Fibroblast of skin of abdomen (primary cell): ENCODE data around the gene ITPR3.

Experiments
- DNase-seq: peaks from one replicate; pipeline ENCODE4 v3.0.0-alpha.2; 2013

Gene ITPR3

DNA sequence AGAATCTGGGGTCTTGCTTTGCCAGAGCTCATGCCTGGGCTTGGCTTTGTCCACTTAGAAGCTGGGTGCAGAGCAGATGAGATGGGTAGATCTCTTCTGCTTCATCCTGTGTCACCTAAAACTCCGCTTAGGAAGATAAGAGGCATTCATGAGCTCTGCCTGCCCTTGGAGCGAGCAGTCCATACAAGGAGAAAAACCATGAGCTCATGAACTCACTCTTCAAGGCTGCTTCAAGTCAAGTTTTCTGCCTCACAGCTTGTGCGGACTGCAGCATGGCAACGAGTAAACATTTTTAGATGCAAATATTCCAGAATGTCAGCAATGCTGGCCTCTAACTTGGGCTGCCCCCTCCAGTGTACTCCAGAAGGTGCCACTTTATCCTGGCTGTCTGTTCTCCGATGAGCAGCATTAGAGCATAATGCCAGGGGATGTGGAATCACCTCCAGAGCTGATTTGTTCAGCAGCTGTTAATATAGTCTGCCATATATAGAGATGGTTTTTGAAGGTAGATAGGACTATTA lies 101.0 kb downstream of the ITPR3 start:
- DNase-seq = no peak

DNA sequence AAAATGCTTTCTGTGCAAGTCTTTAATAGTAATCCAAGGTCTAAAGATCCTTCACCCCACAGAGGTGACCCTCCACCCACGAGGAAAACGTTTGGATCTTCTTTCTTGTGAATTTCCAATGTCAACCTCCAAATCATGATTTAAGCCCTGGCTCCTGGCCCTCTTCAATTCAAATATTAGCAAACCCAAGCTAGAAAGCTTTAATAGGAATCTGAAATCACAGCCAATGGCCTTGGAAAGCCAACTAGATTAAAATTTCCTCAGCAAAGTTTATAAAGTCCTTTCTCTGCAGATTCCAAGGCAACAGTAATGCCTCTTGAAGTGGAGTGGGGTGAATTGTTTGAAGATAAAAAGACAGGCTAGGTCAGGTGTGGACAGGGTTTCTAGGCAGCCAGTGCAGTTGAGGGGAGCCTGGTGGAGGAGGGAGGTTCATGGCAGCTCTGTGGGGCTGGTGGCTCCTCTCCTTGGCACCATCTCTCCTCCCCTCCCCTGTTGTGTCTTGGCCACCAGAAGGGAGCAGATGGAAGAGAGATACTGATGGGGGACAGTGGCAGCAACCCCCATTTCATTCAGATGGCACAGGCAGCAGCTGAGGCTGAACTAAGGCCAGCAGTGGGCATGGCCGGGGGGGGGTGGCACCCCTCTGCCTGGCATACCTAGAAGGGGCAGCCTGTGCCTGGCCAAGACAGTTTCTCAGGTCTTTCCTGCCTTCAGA lies 102.4 kb downstream of the ITPR3 start:
- no peak for DNase-seq

DNA sequence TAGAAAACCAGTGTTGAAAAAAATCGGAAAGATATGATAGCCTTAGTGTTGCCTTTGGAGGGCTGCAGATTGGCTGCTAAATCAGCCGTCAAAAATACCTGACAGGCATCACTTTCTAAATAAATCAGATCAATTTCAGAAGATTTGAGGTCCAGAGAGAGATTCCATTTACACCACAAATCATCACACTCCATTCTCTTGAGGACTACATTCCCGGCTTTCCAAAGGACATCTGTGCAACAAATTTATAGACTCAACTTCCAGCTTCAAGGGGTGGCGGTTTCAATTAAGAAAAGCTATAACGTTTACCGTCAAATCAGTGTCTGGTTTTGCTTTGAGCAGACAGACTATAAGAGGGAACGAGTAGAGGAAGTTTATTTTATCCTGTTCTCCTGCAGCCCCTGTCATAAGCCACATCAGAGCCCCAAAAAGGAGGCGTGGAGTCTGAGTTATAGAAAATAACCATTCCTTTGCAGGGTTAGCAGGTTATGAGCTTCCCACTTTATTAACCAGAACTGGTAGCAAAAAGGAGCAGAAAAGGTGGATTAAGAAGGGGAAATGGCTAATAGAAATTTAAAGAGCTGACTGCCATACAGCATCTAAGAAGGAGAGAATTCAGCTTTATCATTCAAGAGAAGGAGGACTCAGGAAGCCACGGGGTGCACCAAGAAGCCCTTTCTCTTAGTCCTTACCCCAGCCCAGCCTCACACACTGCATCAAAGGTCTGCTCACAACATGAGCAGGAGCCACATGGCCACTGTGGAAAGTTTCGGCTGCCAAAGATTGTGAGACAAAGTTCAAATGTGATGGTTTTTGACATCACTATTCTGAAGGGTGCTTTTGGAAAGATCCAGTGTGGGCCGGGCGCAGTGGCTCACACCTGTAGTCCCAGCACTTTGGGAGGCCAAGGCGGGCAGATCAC lies 103.2 kb downstream of the ITPR3 start:
- no peak for DNase-seq

DNA sequence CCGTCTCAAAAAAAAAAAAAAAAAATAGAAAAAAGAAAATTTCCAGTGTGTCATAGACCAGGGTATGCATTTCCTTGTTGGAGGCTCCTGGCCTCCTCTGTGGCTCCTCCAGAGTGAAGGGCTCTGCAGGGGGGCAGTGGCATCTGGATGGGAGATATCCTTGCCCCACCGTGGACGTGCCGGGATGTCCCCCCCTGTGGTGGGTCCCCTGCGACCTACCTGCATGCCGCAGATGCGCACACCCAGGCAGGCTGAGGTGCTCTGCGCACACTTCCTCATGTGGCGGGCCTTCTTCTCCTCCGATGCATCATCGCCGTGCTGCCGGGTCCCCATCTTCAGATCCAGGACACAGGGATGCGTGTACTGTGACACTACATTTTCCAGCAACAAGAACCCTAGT lies 104.1 kb downstream of the ITPR3 start:
- no peak for DNase-seq

DNA sequence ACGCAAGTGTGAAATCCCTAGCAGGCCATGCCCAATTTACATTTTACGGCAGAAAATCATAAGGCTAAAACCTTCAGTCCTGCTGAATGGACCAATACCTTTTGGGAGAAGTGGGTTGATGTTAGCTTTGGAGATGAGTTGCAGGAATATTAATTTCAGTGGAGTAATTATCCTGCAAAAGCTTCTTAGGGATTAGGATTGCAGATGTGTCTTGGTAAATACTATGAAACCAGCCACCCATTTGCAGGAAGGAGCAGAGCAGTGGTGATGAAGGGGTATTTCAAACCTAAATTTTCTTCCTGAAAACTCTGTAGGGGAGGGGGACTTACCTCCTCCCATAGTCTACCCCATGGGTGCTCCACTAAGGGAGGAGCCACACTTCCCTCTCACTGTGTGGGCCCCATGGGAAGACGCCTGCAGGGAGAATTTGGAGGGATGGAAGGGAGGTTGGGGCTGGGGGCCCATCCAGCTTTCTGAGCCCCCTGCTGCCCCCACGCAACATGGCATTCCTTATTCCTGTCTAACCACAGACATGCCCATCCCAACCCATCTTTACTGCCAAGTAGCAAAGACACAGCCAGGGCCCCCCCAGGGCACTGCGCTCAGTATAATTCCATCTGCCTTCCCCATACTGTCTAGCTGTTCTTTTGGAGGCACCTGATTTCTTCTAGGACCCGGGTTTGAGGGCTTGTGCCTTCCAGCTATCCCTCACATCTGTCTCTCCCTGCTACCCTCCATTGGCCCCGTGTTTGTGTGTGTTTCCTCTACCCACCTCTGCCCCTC lies 105.0 kb downstream of the ITPR3 start:
- DNase-seq = no peak

DNA sequence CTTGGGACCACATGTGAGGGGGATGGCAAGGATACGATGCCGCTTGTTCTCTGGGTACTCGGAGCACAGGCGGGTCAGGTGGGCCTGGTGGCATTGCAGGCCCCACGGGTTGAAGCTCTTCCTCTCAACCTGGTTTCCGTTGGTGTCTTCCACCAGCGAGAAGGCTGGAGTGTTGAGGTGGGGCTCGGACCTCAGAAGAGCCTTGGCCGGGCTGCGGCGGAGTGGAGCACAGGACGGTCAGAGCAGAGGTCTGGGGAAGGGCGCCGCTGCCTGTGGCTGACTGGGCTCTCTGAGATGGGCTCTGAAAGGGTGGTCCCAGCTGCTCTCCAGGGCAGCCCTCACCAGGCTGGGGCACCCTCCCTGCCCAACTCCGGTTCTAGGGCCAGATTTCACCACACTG lies 105.6 kb downstream of the ITPR3 start:
- no peak for DNase-seq

DNA sequence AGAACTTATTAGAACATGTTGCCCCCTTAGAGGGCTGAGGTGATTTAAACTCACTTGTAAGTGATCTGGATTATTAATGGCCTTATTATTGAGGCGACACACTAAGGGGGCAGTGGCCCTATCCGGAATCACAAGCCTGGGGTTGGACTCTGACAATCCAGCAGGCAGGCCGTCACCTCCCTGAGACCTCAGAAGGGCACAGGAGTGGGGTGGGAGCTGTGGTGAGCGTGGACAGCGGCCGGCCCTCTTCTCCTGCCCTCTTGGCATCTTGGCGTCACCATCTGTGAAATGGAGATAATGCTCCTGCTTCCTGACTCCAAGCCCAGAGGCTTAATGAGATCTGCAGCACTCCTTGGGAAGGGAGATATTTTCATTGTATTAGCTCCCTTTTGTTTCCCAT lies 106.0 kb downstream of the ITPR3 start:
- no peak for DNase-seq

DNA sequence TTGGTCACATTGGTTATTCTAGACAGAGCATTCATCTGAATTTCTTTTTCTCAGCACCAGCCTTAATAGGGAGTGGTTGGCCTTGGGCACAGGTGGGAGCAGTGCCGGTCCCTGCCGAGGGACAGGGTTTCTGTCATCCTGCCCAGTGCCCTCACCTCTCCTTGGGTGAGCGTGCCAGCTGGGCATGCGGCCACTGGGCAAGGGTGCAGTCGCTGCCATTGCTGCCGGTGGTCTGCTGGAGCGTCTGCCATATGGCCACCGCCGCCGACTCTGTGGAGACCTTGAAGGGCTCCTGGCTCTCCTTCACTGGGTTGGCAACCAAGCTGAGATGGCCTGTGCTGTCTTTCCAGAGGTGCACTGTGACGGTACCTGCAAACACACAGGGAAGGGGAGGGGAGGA lies 106.8 kb downstream of the ITPR3 start:
- DNase-seq = no peak

DNA sequence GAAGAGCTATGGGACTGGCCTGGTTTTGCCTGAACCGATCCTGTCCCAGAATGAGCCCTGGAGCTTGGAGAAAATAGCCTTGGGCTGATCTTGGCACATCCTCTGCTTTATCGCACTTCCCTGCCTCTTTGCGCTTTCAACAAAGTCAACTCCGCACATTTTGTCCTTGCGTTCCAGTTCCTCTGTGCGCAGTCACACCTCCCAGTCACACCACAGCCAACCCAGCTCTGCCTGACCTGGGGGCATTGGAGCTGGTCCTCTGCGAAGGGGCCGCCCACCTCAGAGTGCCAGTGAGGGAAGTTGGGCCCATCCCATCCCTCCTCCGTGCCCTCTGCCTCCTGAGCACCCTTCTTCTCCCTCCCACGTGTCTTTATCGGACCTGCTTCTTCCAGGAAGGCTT lies 107.3 kb downstream of the ITPR3 start:
- no peak for DNase-seq

DNA sequence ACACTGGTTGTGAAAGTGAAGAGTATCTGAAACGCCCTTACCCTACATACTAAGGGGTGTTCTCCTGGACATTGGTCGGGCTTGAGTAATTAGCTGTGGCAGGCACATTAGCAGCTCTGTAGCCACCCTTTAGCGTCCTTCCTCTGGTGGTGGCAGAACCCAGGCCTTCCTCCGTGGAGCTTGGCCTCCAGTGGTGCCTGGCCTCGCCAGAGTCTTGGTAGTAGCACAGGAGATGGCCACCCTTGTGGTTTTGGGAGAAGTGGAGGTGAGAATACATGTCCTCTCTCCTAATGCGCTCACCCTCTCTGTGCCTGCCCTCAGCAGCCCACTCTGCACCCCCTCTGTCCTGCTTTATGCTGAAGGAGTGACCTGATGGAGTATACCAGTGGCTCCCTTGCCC lies 107.9 kb downstream of the ITPR3 start:
- DNase-seq = no peak

DNA sequence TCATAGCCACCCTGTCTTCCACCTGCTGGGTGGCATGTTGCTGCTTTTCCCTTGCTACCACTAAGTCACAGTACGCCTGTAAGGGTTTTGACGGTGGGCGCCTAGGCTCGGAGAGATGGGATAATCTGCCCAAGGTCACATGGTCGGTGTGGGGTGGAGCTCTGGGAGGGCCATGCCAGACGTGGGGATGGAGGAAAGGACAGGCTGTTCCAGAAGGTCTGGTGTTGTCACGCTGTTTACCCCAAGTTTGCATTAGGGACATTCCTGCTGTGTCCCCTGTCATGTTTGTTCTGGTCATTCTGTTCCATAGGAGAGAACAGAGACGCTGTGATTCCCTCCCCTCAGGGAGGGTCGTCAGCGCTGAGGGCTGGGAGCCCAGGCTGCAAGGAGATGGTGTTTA lies 109.5 kb downstream of the ITPR3 start:
- DNase-seq = no peak

DNA sequence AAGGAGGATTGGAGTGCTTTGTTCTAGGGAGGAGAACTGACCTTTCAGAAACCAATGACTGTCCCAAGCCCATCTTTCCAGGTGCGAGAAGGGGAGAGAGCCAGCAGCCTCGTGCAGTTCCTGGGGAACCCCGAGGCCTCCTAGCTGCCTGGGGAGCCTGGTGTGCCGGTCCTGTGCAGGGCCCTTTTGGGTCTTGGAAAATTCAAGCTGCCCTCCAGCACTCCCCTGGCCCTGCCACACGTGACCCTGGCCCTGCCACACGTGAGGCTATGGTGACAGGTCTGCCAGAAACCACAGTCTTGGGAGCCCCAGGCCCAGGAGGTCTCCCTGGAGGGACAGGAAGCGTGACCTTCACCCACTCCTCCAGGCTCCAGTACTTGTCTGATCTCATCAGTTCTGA lies 109.9 kb downstream of the ITPR3 start:
- no peak for DNase-seq

DNA sequence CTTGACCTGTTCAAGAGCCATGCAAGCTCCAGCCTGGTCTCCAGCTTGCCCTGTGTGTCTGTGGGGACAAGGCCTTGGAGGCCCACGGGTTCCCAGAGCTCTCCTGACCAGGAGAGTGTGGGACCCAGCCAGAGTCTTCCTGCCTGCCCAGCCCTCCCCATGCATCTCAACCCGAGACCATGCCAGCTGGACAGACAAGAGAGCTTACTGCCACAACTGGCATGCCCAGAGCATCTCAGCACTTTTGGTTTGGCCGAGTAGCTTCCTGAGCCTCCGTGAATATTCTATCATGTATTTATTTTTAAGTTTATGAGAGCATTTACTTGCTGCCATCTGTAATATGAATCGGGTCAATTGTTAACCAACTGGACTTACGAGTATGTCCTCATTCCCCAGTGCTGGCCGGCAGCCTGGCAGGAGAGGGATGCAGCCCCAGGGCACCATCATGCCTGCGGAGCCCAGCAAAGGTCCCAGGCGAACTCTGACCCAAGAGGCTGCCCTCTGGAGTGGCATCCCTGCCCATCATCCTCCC lies 110.7 kb downstream of the ITPR3 start:
- DNase-seq = no peak

DNA sequence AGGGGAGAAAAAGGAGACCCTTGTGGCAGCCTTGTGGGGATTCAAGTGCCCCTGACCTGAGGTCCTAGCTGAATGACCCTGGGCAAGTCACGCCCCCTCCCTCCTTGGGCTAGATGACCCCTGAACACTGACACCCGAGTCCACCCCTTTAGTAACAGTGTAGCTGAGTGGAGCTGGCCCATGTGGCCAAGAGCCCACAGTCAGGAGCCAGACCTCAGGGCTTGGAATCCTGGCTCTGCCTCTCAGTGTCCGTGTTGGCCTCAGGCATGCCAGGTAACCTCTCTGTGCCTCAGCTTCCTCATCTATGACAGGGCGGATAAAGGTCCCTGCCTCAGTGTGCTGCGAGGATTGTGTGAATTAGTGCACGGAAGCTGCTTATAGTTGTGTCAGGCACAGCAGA lies 111.3 kb downstream of the ITPR3 start:
- DNase-seq = no peak

DNA sequence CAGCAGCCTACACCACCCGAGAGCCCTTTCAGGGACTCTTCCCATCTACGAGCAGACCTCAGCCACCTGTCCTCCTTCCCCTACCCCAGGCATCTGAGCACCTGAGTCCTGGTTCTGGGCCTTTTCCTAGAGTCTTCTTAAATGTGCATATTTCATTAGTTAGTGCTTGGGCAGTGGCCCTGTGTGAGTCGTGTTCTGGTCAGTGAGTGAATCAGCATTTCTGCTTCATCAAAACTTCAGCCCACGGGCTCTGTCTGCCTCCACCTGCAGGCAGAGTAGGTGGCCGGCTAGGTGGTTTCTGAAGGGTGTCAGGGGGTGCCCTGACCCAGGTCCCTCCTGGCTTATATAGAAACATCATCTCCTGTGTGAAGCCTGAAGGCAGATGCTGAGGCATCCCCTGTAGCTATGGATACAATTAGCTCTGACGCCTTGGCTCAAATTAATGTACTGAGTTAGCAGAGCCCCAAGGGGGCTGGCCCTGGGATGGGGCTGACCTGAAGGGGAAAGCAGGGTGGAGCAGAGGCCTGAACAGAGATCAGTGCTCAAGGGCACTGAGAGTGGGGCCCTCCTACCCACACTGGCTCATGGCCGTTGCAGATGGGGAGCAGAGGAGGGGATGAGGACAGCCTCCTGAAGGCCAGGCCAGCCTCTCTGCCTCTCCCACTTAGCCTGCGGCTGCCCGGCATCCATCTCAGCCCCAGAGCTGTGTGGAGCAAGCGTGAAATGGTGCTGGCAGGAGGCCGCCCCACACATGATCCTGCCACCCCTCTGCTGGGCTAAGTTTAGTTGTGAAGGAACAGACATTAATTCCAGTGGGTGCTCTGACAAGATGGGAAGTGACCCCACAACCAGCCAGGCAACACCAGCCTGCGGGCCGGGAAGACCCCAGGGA lies 111.9 kb downstream of the ITPR3 start:
- peak; percentile 21 for DNase-seq

DNA sequence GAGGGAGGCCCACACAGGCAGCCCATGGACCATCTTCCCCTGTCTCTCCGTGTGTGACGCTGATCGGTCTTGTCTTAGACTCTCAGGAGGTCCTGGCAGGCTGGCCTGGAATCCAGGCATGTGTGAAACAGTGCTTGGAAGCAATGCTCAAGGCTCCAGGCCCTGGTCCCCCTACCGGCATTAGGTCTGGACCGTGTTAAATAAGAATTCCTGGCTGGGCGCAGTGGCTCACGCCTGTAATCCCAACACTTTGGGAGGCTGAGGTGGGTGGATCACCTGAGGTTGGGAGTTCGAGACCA lies 112.5 kb downstream of the ITPR3 start:
- DNase-seq = no peak

DNA sequence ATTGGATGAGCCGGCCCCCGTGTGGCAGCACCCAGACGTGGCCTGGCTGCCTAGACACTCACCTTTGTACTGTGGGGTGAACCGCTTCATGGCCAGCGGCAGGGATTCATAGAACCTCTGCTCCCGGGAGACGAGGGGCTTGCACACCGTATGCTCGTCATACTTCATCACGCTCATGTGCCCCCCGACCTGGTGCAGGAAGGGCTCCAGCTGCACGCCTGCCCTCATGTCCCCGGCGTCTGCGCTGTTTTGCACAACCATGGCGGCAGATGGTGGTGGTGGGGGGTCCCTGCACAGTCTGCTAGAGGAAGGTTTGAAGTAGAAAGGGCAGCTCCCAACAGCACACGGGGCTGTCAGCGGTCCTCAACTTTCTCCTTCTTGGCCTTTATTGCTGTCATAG lies 114.1 kb downstream of the ITPR3 start:
- DNase-seq = no peak

DNA sequence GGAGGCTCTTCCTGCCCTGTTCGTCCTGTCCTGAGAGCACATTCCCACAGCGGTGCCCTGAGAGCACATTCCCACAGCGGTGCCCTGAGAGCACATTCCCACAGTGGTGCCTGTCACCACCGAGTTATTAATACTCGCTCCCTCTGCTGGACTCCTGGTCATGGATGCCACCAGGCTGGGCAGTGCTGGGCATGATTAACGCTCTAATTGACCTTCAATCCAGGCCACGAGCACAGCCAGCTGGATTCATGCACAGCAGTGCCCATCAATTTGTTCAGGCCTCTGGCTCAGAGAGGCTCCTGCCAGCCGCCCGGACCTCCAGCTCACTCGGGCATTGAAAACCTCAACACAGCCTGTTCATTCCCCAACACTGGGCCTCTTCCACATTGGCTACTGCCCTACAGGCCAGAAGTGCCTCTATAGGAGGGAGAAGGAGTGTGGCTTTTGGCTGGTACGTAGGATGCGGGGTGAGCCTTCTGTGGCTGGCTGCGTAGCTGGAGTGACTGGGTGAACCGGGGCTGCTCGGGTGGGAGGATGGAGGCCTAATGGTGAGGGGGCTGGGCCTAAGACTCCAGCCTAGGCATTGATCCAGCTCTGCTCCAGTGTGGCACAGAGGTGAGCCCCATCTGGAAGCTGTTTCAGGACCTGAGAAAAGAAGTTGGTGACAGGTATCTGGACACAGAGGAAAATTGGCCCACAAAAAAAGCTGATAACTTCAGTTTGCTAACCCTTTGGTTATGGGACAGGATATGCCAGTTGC lies 116.3 kb downstream of the ITPR3 start:
- no peak for DNase-seq

DNA sequence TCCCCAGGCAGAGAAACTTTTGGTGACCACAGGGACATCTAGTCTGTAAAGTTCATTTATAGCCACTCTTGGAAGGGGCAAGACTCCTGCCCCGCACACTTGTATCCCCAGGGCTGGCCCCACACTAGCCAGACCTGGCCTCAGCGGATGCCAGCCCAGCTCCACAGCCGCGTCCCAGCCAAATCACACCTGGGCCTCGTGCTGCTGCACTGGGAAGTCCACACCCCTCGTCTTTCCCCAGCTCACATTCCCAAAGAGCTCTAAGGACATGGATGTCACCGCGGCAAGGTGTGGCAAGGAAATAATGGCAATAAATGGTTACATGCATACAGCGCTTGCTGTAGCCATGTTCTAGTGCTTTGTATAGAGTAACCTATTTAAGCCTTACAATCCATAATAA lies 117.0 kb downstream of the ITPR3 start:
- no peak for DNase-seq

DNA sequence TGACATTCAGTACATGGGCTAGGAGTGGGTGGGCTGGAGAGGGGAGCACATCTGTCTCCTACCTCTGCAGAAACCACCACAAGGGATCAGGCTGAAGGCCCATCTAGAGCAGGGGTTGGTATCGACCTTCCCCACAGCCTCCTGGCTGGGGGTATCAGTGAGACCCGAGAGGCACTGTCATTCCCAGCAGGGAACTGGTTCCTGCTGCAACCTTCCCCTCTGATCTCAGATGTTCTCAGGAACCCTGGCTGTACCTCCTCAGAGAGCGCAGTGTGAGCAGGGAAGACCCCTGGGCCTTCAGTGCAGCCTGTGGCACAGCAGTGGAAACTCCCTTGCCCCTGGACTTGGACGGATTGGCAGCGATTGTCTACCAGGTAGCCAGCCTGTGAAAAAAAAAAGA lies 117.8 kb downstream of the ITPR3 start:
- DNase-seq = no peak

DNA sequence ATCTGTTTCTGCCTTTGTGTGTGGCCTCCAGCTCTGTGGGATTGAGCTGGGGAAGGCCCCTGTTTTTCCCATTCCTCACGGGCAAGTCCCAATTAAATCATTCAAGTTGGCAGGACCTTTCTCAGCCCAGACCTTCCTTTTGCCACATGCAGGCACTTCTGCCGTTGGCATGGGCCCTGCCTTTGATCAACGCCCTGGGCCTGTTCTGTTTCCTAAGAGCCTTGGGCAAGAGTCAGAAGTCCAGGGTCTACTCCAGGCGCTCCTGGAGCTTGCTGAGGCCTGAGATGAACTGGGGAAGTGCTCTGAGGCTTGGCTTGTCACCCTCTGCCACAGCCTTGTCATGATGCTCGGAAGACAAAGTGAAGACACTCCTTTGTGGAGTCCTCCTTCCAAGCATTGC lies 118.4 kb downstream of the ITPR3 start:
- no peak for DNase-seq
